Thyroid gland (tissue), 4 donors: ENCODE results near the gene LASP1NB.

Experiments
- POLR2A ChIP-seq, 2 donors: fragments of 450-650 bp; IDR thresholded peaks; one replicate each; pipeline ENCODE4 v1.6.1; 2017; ENCODE audit warnings: antibody characterized with exemption in 2 of 2, mild to moderate bottlenecking in 2 of 2, moderate library complexity in 1 of 2
- TF ChIP-seq, protein P1 (sequence below), 6 experiments: fragments of 200-600 bp in 3 of 6; fragments of 450-650 bp in 3 of 6; sonication (generic) in 3 of 6; IDR thresholded peaks; one replicate each; pipeline ENCODE4 v1.5.1; 2016 to 2019; ENCODE audit warnings: antibody characterized with exemption in 6 of 6, mild to moderate bottlenecking in 2 of 6, inconsistent platforms in 1 of 6, moderate library complexity in 1 of 6

DNA sequence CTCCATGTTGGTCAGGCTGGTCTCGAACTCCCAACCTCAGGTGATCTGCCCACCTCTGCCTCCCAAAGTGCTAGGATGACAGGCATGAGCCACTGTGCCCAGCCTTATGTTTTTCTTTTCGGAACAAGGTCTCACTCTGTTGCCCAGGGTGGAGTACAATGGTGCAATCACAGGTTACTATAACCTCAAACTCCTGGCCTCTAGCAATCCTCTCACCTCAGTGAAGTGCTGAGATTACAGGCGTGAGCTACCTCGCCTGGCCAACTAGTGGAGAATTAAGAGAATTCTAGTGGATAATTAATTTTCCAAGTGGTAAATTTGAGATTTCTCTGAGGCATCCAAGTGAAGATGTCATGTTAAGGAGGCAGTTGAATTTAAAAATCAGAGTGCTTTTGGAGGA, 44.7 kb downstream of the LASP1NB start:
- TF ChIP-seq, protein P1, sequence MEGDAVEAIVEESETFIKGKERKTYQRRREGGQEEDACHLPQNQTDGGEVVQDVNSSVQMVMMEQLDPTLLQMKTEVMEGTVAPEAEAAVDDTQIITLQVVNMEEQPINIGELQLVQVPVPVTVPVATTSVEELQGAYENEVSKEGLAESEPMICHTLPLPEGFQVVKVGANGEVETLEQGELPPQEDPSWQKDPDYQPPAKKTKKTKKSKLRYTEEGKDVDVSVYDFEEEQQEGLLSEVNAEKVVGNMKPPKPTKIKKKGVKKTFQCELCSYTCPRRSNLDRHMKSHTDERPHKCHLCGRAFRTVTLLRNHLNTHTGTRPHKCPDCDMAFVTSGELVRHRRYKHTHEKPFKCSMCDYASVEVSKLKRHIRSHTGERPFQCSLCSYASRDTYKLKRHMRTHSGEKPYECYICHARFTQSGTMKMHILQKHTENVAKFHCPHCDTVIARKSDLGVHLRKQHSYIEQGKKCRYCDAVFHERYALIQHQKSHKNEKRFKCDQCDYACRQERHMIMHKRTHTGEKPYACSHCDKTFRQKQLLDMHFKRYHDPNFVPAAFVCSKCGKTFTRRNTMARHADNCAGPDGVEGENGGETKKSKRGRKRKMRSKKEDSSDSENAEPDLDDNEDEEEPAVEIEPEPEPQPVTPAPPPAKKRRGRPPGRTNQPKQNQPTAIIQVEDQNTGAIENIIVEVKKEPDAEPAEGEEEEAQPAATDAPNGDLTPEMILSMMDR (IDR thresholded peaks at IDR 0.05): peak in 3 of 6 experiments; percentile 12 to 15 (median 14)
- no peak for TF ChIP-seq POLR2A (IDR thresholded peaks at IDR 0.05)
